ENCODE data around the gene NLRP3. TPM values are rescaled to one million over a fixed set of nuclear protein-coding genes. Genes with fewer than 3 reads are reported as not detected.

NLRP3 gene
- total and polyA plus RNA-seq, 2 of the 13 experiments (the other 11 are each of a cell fraction or from before 2014, with no cell fraction given) = not detected

- WGBS (ENCODE audit: low lambda C conversion rate) = 4% methylated on average over 1 of the region's 1 CpG
- CTCF ChIA-PET (ENCODE audit: low intra/inter-chr PET ratio, low total read pairs) = no interaction called here
- POLR2A ChIA-PET = no interaction called here
- Histone ChIP-seq H3K4me2 (ENCODE audit: low read depth, low read length) (peak overlapping the region; percentile 78), H2AFZ (ENCODE audit: low read length) (no peak overlapping the region), H3K9me3 (ENCODE audit: low read length) (no peaks in the 10 kb centered on the region), H3K4me3 (replicated peaks in 1 of 3; ENCODE audit: insufficient read depth in 1 of 3, low read depth in 2 of 3, low read length in 3 of 3) (peak overlapping the region in 2 of 3 experiments; percentile 1 to 70; a peak in 1 of 6 replicates), H3K9ac (ENCODE audit: insufficient read depth, low read depth, low read length) (no peak overlapping the region), H3K27ac (ENCODE audit: extremely low read length, insufficient read depth, low read length) (no peak overlapping the region), H3K79me2 (ENCODE audit: insufficient read depth, low read length) (no peaks in the 10 kb centered on the region), H3K4me1 (ENCODE audit: insufficient read depth, low read length) (no peaks in the 10 kb centered on the region; the same call in 1 of the 2 replicates), H4K20me1 (ENCODE audit: insufficient read depth, low read length) (no peaks in the 10 kb centered on the region), H3K36me3 (replicated peaks in 1 of 2; ENCODE audit: control insufficient read depth in 1 of 2, insufficient read depth in 2 of 2, low read length in 2 of 2) (no peaks in the 10 kb centered on the region), H3K27me3 (ENCODE audit: control insufficient read depth in 1 of 2, insufficient read depth in 2 of 2, low read length in 2 of 2) (peaks cover 0 to 16% of the 10 kb centered on the region in 2 experiments; a peak in 1 of 5 replicates)
- DNase-seq (ENCODE audit: low spot score) = no peak
- no peak for TF ChIP-seq ZNF10 (CRISPR knock-in tag; IDR thresholded peaks at IDR 0.05; ENCODE audit: borderline replicate concordance, low read depth)
- TF ChIP-seq TRIM24 (CRISPR knock-in tag; IDR thresholded peaks at IDR 0.05) = no peak
- no peak for TF ChIP-seq ZNF556 (CRISPR knock-in tag; IDR thresholded peaks at IDR 0.05; ENCODE audit: borderline replicate concordance)
- no peak for TF ChIP-seq POGZ (CRISPR knock-in tag; IDR thresholded peaks at IDR 0.05)
- TF ChIP-seq ZNF674 (CRISPR knock-in tag; IDR thresholded peaks at IDR 0.05; ENCODE audit: low read depth) = no peak
- BruUV-seq (replicated peaks) = no TSS peak
- intact Hi-C loops (cut with micrococcal nuclease; ENCODE audit: unreplicated experiment) = no loop called here
- ATAC-seq = no peak
- no peak for FAIRE-seq
- in situ Hi-C loops (cut with HindIII; ENCODE audit: extremely low pct_ligation_motif_present, low pct_unique_long_range_greater_than_20kb) = no loop called here
Measured at GRCh38 chr1:247472035-247472434, 56.1 kb downstream of the NLRP3 start.

GRCh38 chr1:247474367-247474766 is 58.4 kb downstream of the NLRP3 start:
- intact Hi-C loops (cut with micrococcal nuclease; ENCODE audit: unreplicated experiment) (no loop called here), in situ Hi-C loops (cut with HindIII; ENCODE audit: extremely low pct_ligation_motif_present, low pct_unique_long_range_greater_than_20kb) (no loop called here)
- ATAC-seq (no peak), FAIRE-seq (no peak), DNase-seq (ENCODE audit: low spot score) (no peak)
- Histone ChIP-seq H3K4me2 (ENCODE audit: low read depth, low read length) (no peak overlapping the region), H3K36me3 (replicated peaks in 1 of 2; ENCODE audit: control insufficient read depth in 1 of 2, insufficient read depth in 2 of 2, low read length in 2 of 2) (no peaks in the 10 kb centered on the region), H3K9ac (ENCODE audit: insufficient read depth, low read depth, low read length) (no peak overlapping the region), H3K27ac (ENCODE audit: extremely low read length, insufficient read depth, low read length) (no peak overlapping the region), H3K27me3 (ENCODE audit: control insufficient read depth in 1 of 2, insufficient read depth in 2 of 2, low read length in 2 of 2) (peaks cover 0 to 13% of the 10 kb centered on the region in 2 experiments; a peak in 1 of 5 replicates), H2AFZ (ENCODE audit: low read length) (no peak overlapping the region), H3K9me3 (ENCODE audit: low read length) (no peaks in the 10 kb centered on the region), H3K4me1 (ENCODE audit: insufficient read depth, low read length) (no peaks in the 10 kb centered on the region; the same call in 1 of the 2 replicates), H4K20me1 (ENCODE audit: insufficient read depth, low read length) (no peaks in the 10 kb centered on the region), H3K4me3 (replicated peaks in 1 of 3; ENCODE audit: insufficient read depth in 1 of 3, low read depth in 2 of 3, low read length in 3 of 3) (no peak overlapping the region), H3K79me2 (ENCODE audit: insufficient read depth, low read length) (no peaks in the 10 kb centered on the region)
- no TSS peak for BruUV-seq (replicated peaks)
- WGBS (ENCODE audit: low lambda C conversion rate) = 5% methylated on average over 3 of the region's 3 CpGs
- ChIA-PET CTCF (ENCODE audit: low intra/inter-chr PET ratio, low total read pairs) (no interaction called here), POLR2A (no interaction called here)
- TF ChIP-seq RAD21 (CRISPR knock-in tag; IDR thresholded peaks at IDR 0.05) (no peak), ZNF296 (CRISPR knock-in tag; conservative IDR thresholded peaks at IDR 0.05) (no peak), ZBTB8A (CRISPR knock-in tag; IDR thresholded peaks at IDR 0.05; ENCODE audit: borderline replicate concordance, low read depth) (no peak), HNF1B (CRISPR knock-in tag; IDR thresholded peaks at IDR 0.05) (no peak), ZNF710 (CRISPR knock-in tag; IDR thresholded peaks at IDR 0.05; ENCODE audit: borderline replicate concordance) (no peak), DNMT1 (CRISPR knock-in tag; IDR thresholded peaks at IDR 0.05) (no peak), KDM5A (IDR thresholded peaks at IDR 0.05; ENCODE audit: borderline replicate concordance, low read length) (no peak), BHLHE40 (IDR thresholded peaks at IDR 0.05; ENCODE audit: low read length) (no peak), ZNF329 (CRISPR knock-in tag; IDR thresholded peaks at IDR 0.05; ENCODE audit: low read depth) (no peak), HOXA9 (CRISPR knock-in tag; IDR thresholded peaks at IDR 0.05; ENCODE audit: borderline replicate concordance) (no peak), ZNF414 (CRISPR knock-in tag; IDR thresholded peaks at IDR 0.05) (no peak)

Data from HepG2 (cell line).